Natural killer cell treated with Interleukin-12 subunit alpha and Interleukin-12 subunit beta and Interleukin-15 and Interleukin-18, amount 100 ng/mL, for 72 hours (primary cell): ENCODE data around the gene PBX2. TPM values are rescaled to one million over a fixed set of nuclear protein-coding genes. Genes with fewer than 3 reads are reported as not detected.
A peak's percentile ranks its signal among the peaks of the same experiment; 100 is the strongest.
"Not testable (repeated sequence)": the region's sequence is repeated elsewhere in the genome, so short reads cannot be mapped to it uniquely, and the experiment has no call there.

Experiments used
- ATAC-seq, 2 donors: fragments of 150-1000 bp; cut with Tn5 transposase in 1 of 2; sonication (Bioruptor Pico), chemical (Tn5 transposase) in 1 of 2; 2 replicates each; pipeline ENCODE4 v1.10.0; 2021
- DNase-seq: peaks from one replicate; pipeline ENCODE4 v3.0.0; 2022; ENCODE audit warnings: low spot score
- H3K27ac Mint-ChIP-seq, 2 donors: 1 replicate in 1 of 2; 2 replicates in 1 of 2; pipeline ENCODE4 v1.8.0; 2022; ENCODE audit warnings: mixed read lengths in 2 of 2, mild to moderate bottlenecking in 1 of 2, moderate library complexity in 1 of 2
- H3K27me3 Mint-ChIP-seq, 2 donors: 1 replicate in 1 of 2; 2 replicates in 1 of 2; pipeline ENCODE4 v1.8.0; 2022; ENCODE audit warnings: mixed read lengths in 2 of 2
- H3K36me3 Mint-ChIP-seq: one replicate; pipeline ENCODE4 v1.8.0; 2022; ENCODE audit warnings: mixed read lengths
- H3K4me1 Mint-ChIP-seq, 2 donors: 1 replicate in 1 of 2; 2 replicates in 1 of 2; pipeline ENCODE4 v1.8.0; 2022; ENCODE audit warnings: low read depth in 2 of 2, mixed read lengths in 2 of 2, mild to moderate bottlenecking in 1 of 2
- H3K4me3 Mint-ChIP-seq: one replicate; pipeline ENCODE4 v1.8.0; 2022; ENCODE audit warnings: mixed read lengths
- H3K9me3 Mint-ChIP-seq: 2 replicates; pipeline ENCODE4 v1.8.0; 2022; ENCODE audit warnings: mixed read lengths
- total RNA-seq, 2 donors: library from RNA; stranded (reverse); gene quantifications; one replicate each; pipeline ENCODE4 v1.2.3, GENCODE V29; 2022

Gene PBX2
- total RNA-seq, 2 donors from 2014 or later: 64.1 to 89.4 TPM

- H3K27ac Mint-ChIP-seq: no peak overlapping the region
- peaks cover 0 to 13% of the 10 kb centered on the region in 2 donors for H3K4me1 Mint-ChIP-seq
- H3K4me3 Mint-ChIP-seq: no peak overlapping the region
- no peak for DNase-seq
- no peaks in the 10 kb centered on the region for H3K9me3 Mint-ChIP-seq
- H3K36me3 Mint-ChIP-seq: no peaks in the 10 kb centered on the region
- H3K27me3 Mint-ChIP-seq: peaks cover 0 to 3% of the 10 kb centered on the region in 2 donors
- no peak for ATAC-seq
Observed at GRCh38 chr6:32214126-32214525, 24.1 kb upstream of the PBX2 start.

DNA sequence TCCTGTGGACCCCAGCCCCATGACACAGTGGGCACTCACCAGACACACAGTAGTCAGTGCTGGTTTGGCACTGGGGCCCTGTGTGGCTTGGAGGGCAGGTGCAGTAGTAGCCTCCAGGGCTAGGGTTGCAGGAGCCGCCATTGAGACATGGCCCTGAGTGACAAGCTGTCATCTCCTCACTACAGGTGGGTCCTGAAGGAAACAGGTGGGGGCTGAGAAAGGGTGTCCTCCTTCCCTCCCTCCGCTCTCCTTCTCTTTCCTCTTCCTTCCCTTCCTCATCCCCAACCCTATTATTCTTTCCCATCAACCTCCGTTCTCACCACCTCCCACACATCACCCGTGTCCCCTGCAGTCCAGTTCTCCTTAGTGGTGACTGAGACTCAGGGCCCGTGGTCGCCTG lies 23.6 kb upstream of the PBX2 start:
- Mint-ChIP-seq H3K9me3 (no peaks in the 10 kb centered on the region), H3K27me3 (peaks cover 0 to 3% of the 10 kb centered on the region in 2 donors), H3K27ac (no peak overlapping the region), H3K4me3 (no peak overlapping the region), H3K36me3 (no peaks in the 10 kb centered on the region), H3K4me1 (peaks cover 0 to 13% of the 10 kb centered on the region in 2 donors)
- ATAC-seq (no peak), DNase-seq (no peak)

DNA sequence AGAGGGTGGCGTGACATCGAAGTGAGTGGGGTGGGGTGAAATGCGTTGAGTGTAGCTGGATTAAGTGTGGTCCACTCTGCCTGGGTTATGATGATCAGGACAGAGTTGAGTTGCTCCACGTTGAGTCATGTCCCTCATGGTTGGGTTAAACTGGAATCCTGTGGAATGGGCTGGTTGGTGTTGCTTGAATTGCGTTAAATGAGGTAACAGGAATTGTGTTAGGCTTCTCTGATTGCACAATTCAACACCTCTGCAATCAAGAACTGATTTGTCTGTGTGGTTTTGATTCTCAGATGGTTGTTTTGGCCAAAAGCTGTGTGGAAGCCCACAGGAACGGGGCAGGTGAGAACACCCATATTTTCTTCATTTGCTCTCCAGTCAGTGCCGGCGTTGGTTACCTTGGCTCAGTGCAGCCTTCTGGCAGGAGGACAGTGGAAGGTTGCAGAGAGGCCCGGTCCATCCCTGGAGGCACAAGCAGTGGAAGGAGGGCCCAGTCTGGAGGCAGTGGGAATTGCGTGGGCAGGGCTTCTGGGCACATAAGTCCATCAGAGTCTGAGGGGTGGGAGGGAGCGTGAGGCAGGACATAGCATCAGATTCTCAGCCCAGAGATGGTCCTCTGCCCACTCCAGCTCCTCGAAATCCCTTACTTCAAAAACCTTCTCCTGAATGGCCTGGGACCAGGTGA lies 22.2 kb upstream of the PBX2 start:
- Mint-ChIP-seq H3K36me3 (no peaks in the 10 kb centered on the region), H3K27ac (no peak overlapping the region), H3K27me3 (no peaks in the 10 kb centered on the region), H3K9me3 (no peaks in the 10 kb centered on the region), H3K4me1 (peaks cover 0 to 13% of the 10 kb centered on the region in 2 donors), H3K4me3 (no peak overlapping the region)
- no peak for DNase-seq
- ATAC-seq: peak in 1 of 2 donors; percentile 26

DNA sequence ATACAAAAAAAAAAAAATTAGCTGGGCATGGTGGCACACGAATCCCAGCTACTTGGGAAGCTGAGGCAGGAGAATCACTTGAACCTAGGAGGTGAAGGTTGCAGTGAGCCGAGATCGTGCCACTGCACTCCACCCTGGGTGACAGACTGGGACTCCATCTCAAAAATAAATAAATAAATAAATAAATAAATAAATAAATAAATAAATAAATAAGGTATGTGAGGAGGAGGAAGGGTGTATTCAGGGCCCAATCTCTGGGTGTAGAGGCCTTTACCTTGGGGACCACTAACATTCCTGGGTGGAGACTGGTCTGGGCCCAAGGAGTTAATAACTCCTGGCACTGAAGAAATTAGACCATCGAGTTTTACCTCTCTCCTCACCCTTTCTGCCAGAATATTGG lies 21.4 kb upstream of the PBX2 start:
- ATAC-seq, H3K27me3 Mint-ChIP-seq, H3K36me3 Mint-ChIP-seq, DNase-seq, H3K27ac Mint-ChIP-seq, H3K9me3 Mint-ChIP-seq, H3K4me3 Mint-ChIP-seq: not testable (repeated sequence)
- H3K4me1 Mint-ChIP-seq: peaks cover 0 to 13% of the 10 kb centered on the region in 2 donors

DNA sequence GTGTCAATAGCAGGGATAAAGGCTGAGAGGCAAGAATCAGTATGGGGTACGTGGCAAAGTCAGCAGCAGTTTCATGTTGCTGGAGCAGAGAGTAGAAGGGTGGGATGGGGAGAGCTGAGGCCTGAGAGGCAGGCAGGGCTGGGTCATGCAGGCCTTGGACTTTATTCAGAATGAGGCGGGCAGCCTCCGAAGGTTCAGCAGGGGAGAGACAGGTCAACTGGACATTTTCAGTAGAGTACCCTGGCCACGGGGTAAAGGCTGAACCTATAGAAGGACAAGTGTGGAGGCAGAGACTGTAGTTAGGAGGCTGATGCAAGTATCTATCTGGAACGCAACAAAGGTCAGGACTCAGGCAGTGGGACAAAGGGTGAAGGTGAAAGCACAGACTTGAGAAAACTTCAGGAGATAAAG lies 20.2 kb upstream of the PBX2 start:
- Mint-ChIP-seq H3K4me3 (no peak overlapping the region), H3K27me3 (no peaks in the 10 kb centered on the region), H3K9me3 (no peaks in the 10 kb centered on the region), H3K27ac (peak overlapping the region in 1 of 2 donors; percentile 21), H3K4me1 (peaks cover 0 to 9% of the 10 kb centered on the region in 2 donors), H3K36me3 (no peaks in the 10 kb centered on the region)
- ATAC-seq (no peak), DNase-seq (peak; percentile 8)

DNA sequence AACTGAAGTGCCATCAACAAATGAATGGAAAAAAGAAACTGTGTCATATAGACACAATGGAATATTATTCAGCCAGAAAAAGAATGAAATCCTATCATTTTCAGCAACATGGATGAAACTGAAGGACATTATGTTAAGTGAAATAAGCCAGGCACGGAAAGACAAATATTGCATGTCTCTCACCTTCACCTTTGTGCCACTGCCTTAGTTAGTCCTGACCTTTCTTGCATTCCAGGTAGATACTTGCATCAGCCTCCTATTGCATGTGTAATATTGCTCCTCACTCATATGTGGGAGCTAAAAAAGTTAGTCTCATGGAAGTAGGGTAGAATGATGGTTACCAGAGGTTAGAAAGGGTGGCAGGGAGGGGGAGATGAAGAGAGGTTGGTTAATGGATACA lies 19.0 kb upstream of the PBX2 start:
- DNase-seq (no peak), ATAC-seq (no peak)
- H3K27ac Mint-ChIP-seq: peak overlapping the region in 1 of 2 donors; percentile 14
- no peak overlapping the region for H3K4me3 Mint-ChIP-seq
- H3K9me3 Mint-ChIP-seq: no peaks in the 10 kb centered on the region
- H3K36me3 Mint-ChIP-seq: no peaks in the 10 kb centered on the region
- peaks cover 0 to 9% of the 10 kb centered on the region in 2 donors for H3K4me1 Mint-ChIP-seq
- H3K27me3 Mint-ChIP-seq: peaks cover 4 to 6% of the 10 kb centered on the region in 2 donors

GRCh38 chr6:32204268-32204715 lies 14.3 kb upstream of the PBX2 start:
- Mint-ChIP-seq H3K9me3 (no peaks in the 10 kb centered on the region), H3K36me3 (no peaks in the 10 kb centered on the region), H3K27ac (no peak overlapping the region), H3K4me3 (no peak overlapping the region), H3K27me3 (peaks cover 6% of the 10 kb centered on the region in 2 donors), H3K4me1 (no peaks in the 10 kb centered on the region)
- DNase-seq (peak; percentile 38), ATAC-seq (no peak)

- no peaks in the 10 kb centered on the region for H3K9me3 Mint-ChIP-seq
- H3K27ac Mint-ChIP-seq: no peak overlapping the region
- ATAC-seq: no peak
- no peak overlapping the region for H3K4me3 Mint-ChIP-seq
- no peaks in the 10 kb centered on the region for H3K36me3 Mint-ChIP-seq
- DNase-seq: no peak
- H3K4me1 Mint-ChIP-seq: no peaks in the 10 kb centered on the region
- peaks cover 6% of the 10 kb centered on the region in 2 donors for H3K27me3 Mint-ChIP-seq
Observed at GRCh38 chr6:32203426-32204267, 13.6 kb upstream of the PBX2 start.

DNA sequence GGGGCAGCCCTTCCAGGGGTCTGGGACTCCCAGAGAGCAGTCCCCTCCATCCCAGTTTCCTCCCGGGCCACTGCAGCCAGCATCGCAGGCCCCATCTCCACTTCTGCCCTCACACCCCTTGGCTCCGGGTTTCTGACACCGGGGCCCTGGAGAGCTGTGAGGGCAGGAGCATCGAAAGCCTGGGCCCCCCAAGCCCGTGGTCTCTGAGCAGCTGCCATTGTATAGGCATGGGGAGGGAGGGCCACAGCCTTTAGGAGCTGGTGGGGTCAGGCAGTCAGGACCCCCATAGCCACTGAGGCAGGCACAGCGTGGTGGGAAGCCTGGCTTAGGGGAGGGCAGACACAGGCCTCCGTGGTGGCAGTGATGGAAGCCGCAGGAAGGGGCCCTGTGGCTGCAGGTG lies 12.2 kb upstream of the PBX2 start:
- H3K27ac Mint-ChIP-seq: no peak overlapping the region
- H3K27me3 Mint-ChIP-seq: peaks cover 6% of the 10 kb centered on the region in 2 donors
- DNase-seq: peak; percentile 50

GRCh38 chr6:32200711-32201475 lies 10.9 kb upstream of the PBX2 start:
- ATAC-seq: no peak
- Mint-ChIP-seq H3K4me3 (no peak overlapping the region), H3K27ac (no peak overlapping the region), H3K36me3 (no peaks in the 10 kb centered on the region), H3K27me3 (peaks cover 6% of the 10 kb centered on the region in 2 donors), H3K9me3 (no peaks in the 10 kb centered on the region), H3K4me1 (peaks cover 8 to 12% of the 10 kb centered on the region in 2 donors)
- peak; percentile 32 for DNase-seq

More for the DNA sequence above, 12.2 kb upstream of the PBX2 start:
- Mint-ChIP-seq H3K36me3 (no peaks in the 10 kb centered on the region), H3K4me3 (no peak overlapping the region), H3K4me1 (peaks cover under 1% of the 10 kb centered on the region in 2 donors), H3K9me3 (no peaks in the 10 kb centered on the region)
- ATAC-seq: no peak

GRCh38 chr6:32198866-32199265 lies 8.9 kb upstream of the PBX2 start:
- peak overlapping the region in 1 of 2 donors; percentile 39 for H3K27ac Mint-ChIP-seq
- no peaks in the 10 kb centered on the region for H3K36me3 Mint-ChIP-seq
- no peaks in the 10 kb centered on the region for H3K9me3 Mint-ChIP-seq
- DNase-seq: peak; percentile 49
- H3K4me3 Mint-ChIP-seq: no peak overlapping the region
- peaks cover 0 to 2% of the 10 kb centered on the region in 2 donors for H3K27me3 Mint-ChIP-seq
- no peak for ATAC-seq
- H3K4me1 Mint-ChIP-seq: peaks cover 25% of the 10 kb centered on the region in 2 donors

DNA sequence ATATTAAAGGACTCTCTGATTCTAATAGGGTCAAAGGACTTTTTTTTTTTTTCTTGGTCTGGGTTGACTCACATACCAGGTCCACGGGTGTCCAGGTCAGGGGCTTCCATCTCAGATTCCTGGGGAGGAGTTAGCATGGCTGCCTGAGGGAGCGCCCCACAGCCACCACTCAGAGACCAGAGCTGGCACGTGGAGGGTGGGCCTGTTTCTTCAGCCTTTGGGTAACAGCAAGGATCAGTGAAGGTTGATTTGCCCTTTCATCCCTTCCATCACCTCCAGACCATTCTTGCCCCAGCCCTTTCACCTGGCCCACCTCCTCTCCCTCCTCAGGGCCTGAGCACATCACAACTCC lies 8.3 kb upstream of the PBX2 start:
- peaks cover 30% of the 10 kb centered on the region in 2 donors for H3K4me1 Mint-ChIP-seq

DNA sequence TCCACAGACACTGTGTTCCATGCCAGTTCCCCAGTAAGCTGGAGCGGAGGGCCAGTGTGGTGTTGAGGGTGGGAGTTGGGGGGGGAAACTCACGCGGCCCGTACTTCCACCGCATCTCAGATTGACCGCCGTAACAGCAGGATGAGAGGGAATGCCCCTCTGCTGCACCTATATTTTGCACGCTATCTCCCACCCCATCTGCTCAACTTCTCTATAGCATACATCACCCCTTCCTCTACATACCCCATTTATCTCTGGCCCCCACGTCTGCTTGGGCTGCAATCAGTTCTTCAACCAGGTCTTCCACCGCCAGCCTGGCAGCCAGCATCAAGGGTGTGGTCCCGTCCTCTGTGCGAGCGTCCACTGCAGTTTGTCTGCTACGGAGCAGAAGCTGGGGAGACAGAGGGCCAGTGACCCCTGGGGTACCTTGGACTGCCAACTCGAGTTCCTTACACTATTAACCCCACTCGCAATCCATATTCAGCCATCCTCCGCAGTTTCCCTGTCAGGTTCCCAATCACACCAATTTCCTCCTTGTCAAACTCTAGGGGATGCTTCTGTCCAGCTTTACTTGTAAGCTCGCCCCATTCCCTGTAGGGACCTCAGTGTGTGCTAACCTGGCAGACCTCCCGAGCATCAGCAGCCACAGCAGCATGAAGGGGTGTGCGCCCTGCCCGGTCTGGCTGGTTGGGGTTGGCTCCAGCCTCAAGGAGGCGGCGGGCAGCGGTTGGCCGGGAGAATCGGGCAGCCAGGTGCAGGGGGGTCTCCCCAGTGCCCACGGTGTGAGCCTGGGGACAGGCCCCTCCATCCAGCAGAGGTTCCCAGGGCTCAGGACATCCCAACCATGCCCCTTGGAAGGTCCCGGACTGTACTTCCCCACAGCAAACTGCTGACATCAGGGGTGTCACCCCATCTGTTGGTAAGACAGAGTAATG lies 6.9 kb upstream of the PBX2 start:
- no peaks in the 10 kb centered on the region for H3K27me3 Mint-ChIP-seq
- DNase-seq: peak; percentile 49
- peak overlapping the region; percentile 96 to 98 for H3K27ac Mint-ChIP-seq
- ATAC-seq: no peak
- no peaks in the 10 kb centered on the region for H3K9me3 Mint-ChIP-seq
- peak overlapping the region; percentile 91 for H3K4me3 Mint-ChIP-seq
- H3K4me1 Mint-ChIP-seq: peaks cover 37 to 38% of the 10 kb centered on the region in 2 donors
- H3K36me3 Mint-ChIP-seq: no peaks in the 10 kb centered on the region

More for the DNA sequence above, 8.3 kb upstream of the PBX2 start:
- Mint-ChIP-seq H3K36me3 (no peaks in the 10 kb centered on the region), H3K9me3 (no peaks in the 10 kb centered on the region), H3K27me3 (no peaks in the 10 kb centered on the region), H3K27ac (peak overlapping the region in 1 of 2 donors; percentile 39), H3K4me3 (no peak overlapping the region)
- no peak for ATAC-seq
- DNase-seq: peak; percentile 16
